ENCODE data around the gene ACR. TPM values are rescaled to one million over a fixed set of nuclear protein-coding genes. Genes with fewer than 3 reads are reported as not detected.
"Not testable (repeated sequence)": the region's sequence is repeated elsewhere in the genome, so short reads cannot be mapped to it uniquely, and the experiment has no call there.

Gene ACR
- total and polyA plus RNA-seq, 2 of the 4 experiments (the other 2 are of a cell fraction) = not detected

- H3K14ac ChIP-seq (replicated peaks; ENCODE audit: low read depth, low read length); H3K4me3 ChIP-seq (ENCODE audit: insufficient read depth, low read depth, low read length); H2BK120ac ChIP-seq (ENCODE audit: low read depth, low read length); H4K8ac ChIP-seq (ENCODE audit: low read depth in 2 of 2, low read length in 2 of 2); intact Hi-C loops (cut with micrococcal nuclease); H3K4ac ChIP-seq (ENCODE audit: low read depth, low read length); H3K18ac ChIP-seq (ENCODE audit: low read depth, low read length); in situ Hi-C loops (cut with MboI; ENCODE audit: low sequenced_read_pairs); H3K9me1 ChIP-seq (ENCODE audit: insufficient read depth, low read length); H3K27ac ChIP-seq (ENCODE audit: insufficient read depth, low read length); H2BK15ac ChIP-seq (ENCODE audit: low read depth, low read length); H2AFZ ChIP-seq (replicated peaks; ENCODE audit: low read length, poor library complexity); H4K91ac ChIP-seq (ENCODE audit: insufficient read depth, low read depth, low read length); BruUV-seq (replicated peaks); H3K27me3 ChIP-seq (ENCODE audit: control insufficient read depth, insufficient read depth, low read length); ATAC-seq (ENCODE audit: low read depth); H2BK20ac ChIP-seq (ENCODE audit: low read depth, low read length); H3K4me1 ChIP-seq (ENCODE audit: control insufficient read depth, insufficient read depth, low read length); H3K23ac ChIP-seq (ENCODE audit: low read depth, low read length); H4K20me1 ChIP-seq (ENCODE audit: insufficient read depth, low read length); POLR2A ChIA-PET (ENCODE audit: unreplicated experiment); H3K9me3 ChIP-seq (ENCODE audit: control insufficient read depth, insufficient read depth, low read length); H3K4me2 ChIP-seq (ENCODE audit: low read depth, low read length); H3K56ac ChIP-seq (ENCODE audit: extremely low read depth, insufficient read depth, low read length); H3K79me1 ChIP-seq (ENCODE audit: low read depth in 1 of 2, low read length in 2 of 2); H4K5ac ChIP-seq (ENCODE audit: low read depth, low read length); H2AK5ac ChIP-seq (ENCODE audit: low read depth, low read length); CTCF ChIA-PET; H3K36me3 ChIP-seq (ENCODE audit: control insufficient read depth, insufficient read depth, low read length); H3K9ac ChIP-seq (ENCODE audit: low read depth, low read length); H2AK9ac ChIP-seq (replicated peaks; ENCODE audit: low read depth, low read length, poor library complexity); dilution Hi-C loops (cut with HindIII; ENCODE audit: low sequenced_read_pairs, unreplicated experiment): not testable (repeated sequence)
- no CpG with 5 or more reads among the region's 10 CpGs for WGBS, 2 experiments (ENCODE audit: extremely low coverage in 2 of 2, insufficient read length in 1 of 2)
- TF ChIP-seq FOS (IDR thresholded peaks at IDR 0.05; ENCODE audit: low read depth, low read length) = peak; percentile 51
- peak; percentile 84 for DNase-seq
- peak overlapping the region; percentile 39 for H2BK5ac ChIP-seq (ENCODE audit: low read depth, low read length, poor library complexity, severe bottlenecking)
Measured at GRCh38 chr22:50759597-50760341, 21.8 kb downstream of the ACR start.

GRCh38 chr22:50761829-50762228 lies 23.8 kb downstream of the ACR start:
- dilution Hi-C loops (cut with HindIII; ENCODE audit: low sequenced_read_pairs, unreplicated experiment); BruUV-seq (replicated peaks); H2BK20ac ChIP-seq (ENCODE audit: low read depth, low read length): not testable (repeated sequence)

More at GRCh38 chr22:50761829-50762228, 23.8 kb downstream of the ACR start:
- H2AK9ac ChIP-seq (replicated peaks; ENCODE audit: low read depth, low read length, poor library complexity); H3K14ac ChIP-seq (replicated peaks; ENCODE audit: low read depth, low read length); H3K4me3 ChIP-seq (ENCODE audit: insufficient read depth, low read depth, low read length); H3K23ac ChIP-seq (ENCODE audit: low read depth, low read length); ATAC-seq (ENCODE audit: low read depth); H3K27me3 ChIP-seq (ENCODE audit: control insufficient read depth, insufficient read depth, low read length); H4K5ac ChIP-seq (ENCODE audit: low read depth, low read length); H3K4me2 ChIP-seq (ENCODE audit: low read depth, low read length); POLR2A ChIA-PET (ENCODE audit: unreplicated experiment); H3K36me3 ChIP-seq (ENCODE audit: control insufficient read depth, insufficient read depth, low read length); DNase-seq; H2AK5ac ChIP-seq (ENCODE audit: low read depth, low read length); H3K4me1 ChIP-seq (ENCODE audit: control insufficient read depth, insufficient read depth, low read length); H2BK120ac ChIP-seq (ENCODE audit: low read depth, low read length); H2AFZ ChIP-seq (replicated peaks; ENCODE audit: low read length, poor library complexity); H3K9me1 ChIP-seq (ENCODE audit: insufficient read depth, low read length); H3K27ac ChIP-seq (ENCODE audit: insufficient read depth, low read length); in situ Hi-C loops (cut with MboI; ENCODE audit: low sequenced_read_pairs); H3K9me3 ChIP-seq (ENCODE audit: control insufficient read depth, insufficient read depth, low read length); H3K56ac ChIP-seq (ENCODE audit: extremely low read depth, insufficient read depth, low read length); CTCF ChIA-PET; H2BK15ac ChIP-seq (ENCODE audit: low read depth, low read length); H4K91ac ChIP-seq (ENCODE audit: insufficient read depth, low read depth, low read length); H4K20me1 ChIP-seq (ENCODE audit: insufficient read depth, low read length); intact Hi-C loops (cut with micrococcal nuclease); H3K79me1 ChIP-seq (ENCODE audit: low read depth in 1 of 2, low read length in 2 of 2); H3K18ac ChIP-seq (ENCODE audit: low read depth, low read length); H3K4ac ChIP-seq (ENCODE audit: low read depth, low read length); H4K8ac ChIP-seq (ENCODE audit: low read depth in 2 of 2, low read length in 2 of 2); H2BK5ac ChIP-seq (ENCODE audit: low read depth, low read length, poor library complexity, severe bottlenecking); H3K9ac ChIP-seq (ENCODE audit: low read depth, low read length): not testable (repeated sequence)
- no CpG with 5 or more reads among the region's 2 CpGs for WGBS, 2 experiments (ENCODE audit: extremely low coverage in 2 of 2, insufficient read length in 1 of 2)

Measured in IMR-90 (cell line).